CD4-positive, alpha-beta memory T cell (primary cell): ENCODE results near the gene WDR93. TPM values are rescaled to one million over a fixed set of nuclear protein-coding genes. Genes with fewer than 3 reads are reported as not detected.

Experiments
- CTCF ChIA-PET: fragments of 350-600 bp; sonication (Branson Sonifier 250); formaldehyde crosslinking; loops from one replicate; lab custom pipeline; 2021; ENCODE audit warnings: inconsistent platforms; ENCODE audit not compliant: partially characterized antibody; lab: Charles Lee
- POLR2A ChIA-PET: fragments of 350-600 bp; sonication (Branson Sonifier 250); formaldehyde crosslinking; loops from one replicate; lab custom pipeline; 2021; ENCODE audit not compliant: partially characterized antibody; lab: Charles Lee
- DNase-seq, 5 donors: peaks; one replicate each; pipeline versions ENCODE4 v3.0.0 to v3.0.0-alpha.2; 2020 to 2022; ENCODE audit warnings: mixed read lengths in 1 of 5
- H3K27ac ChIP-seq: one replicate; pipeline ENCODE4 v1.7.0; 2013; ENCODE audit warnings: low read depth, low read length
- H3K27me3 ChIP-seq: 2 replicates; pipeline ENCODE4 v1.7.0; 2013; ENCODE audit warnings: mild to moderate bottlenecking, low read length, moderate library complexity; ENCODE audit not compliant: insufficient read depth
- H3K36me3 ChIP-seq: 2 replicates; pipeline ENCODE4 v1.7.0; 2013; ENCODE audit warnings: mild to moderate bottlenecking, low read length, moderate library complexity; ENCODE audit not compliant: insufficient read depth
- H3K4me1 ChIP-seq: 2 replicates; pipeline ENCODE4 v1.7.0; 2013; ENCODE audit warnings: mild to moderate bottlenecking, low read length, moderate library complexity; ENCODE audit not compliant: insufficient read depth
- H3K4me3 ChIP-seq, 2 donors: one replicate each; pipeline ENCODE4 v1.7.0; 2013; ENCODE audit warnings: low read length in 2 of 2, mild to moderate bottlenecking in 1 of 2
- H3K9me3 ChIP-seq, 2 donors: one replicate each; pipeline ENCODE4 v1.7.0; 2013; ENCODE audit warnings: low read length in 2 of 2, control low read depth in 1 of 2; ENCODE audit not compliant: control insufficient read depth in 1 of 2
- H3K27ac Mint-ChIP-seq, 7 donors: one replicate each; pipeline ENCODE4 v1.8.0; 2020 to 2021; ENCODE audit warnings: mixed read lengths in 7 of 7, mild to moderate bottlenecking in 6 of 7, inconsistent platforms in 3 of 7, moderate library complexity in 3 of 7
- H3K27me3 Mint-ChIP-seq, 2 donors: one replicate each; pipeline ENCODE4 v1.8.0; 2020 to 2021; ENCODE audit warnings: mixed read lengths in 2 of 2
- H3K36me3 Mint-ChIP-seq, 2 donors: one replicate each; pipeline ENCODE4 v1.8.0; 2020 to 2021; ENCODE audit warnings: mixed read lengths in 2 of 2, inconsistent platforms in 1 of 2, mild to moderate bottlenecking in 1 of 2
- H3K4me1 Mint-ChIP-seq, 4 donors: one replicate each; pipeline ENCODE4 v1.8.0; 2020 to 2021; ENCODE audit warnings: mixed read lengths in 4 of 4, mild to moderate bottlenecking in 1 of 4
- H3K4me3 Mint-ChIP-seq, 8 donors: one replicate each; pipeline ENCODE4 v1.8.0; 2020 to 2021; ENCODE audit warnings: mixed read lengths in 8 of 8, mild to moderate bottlenecking in 7 of 8, moderate library complexity in 6 of 8, inconsistent platforms in 3 of 8
- H3K9me3 Mint-ChIP-seq, 8 donors: one replicate each; pipeline ENCODE4 v1.8.0; 2020 to 2021; ENCODE audit warnings: mixed read lengths in 8 of 8, mild to moderate bottlenecking in 5 of 8, inconsistent platforms in 3 of 8, moderate library complexity in 1 of 8
- intact Hi-C: fragments of 100-400 bp; cut with micrococcal nuclease; formaldehyde crosslinking; loops from one replicate; pipeline ENCODE4 v1.15.1; 2023
- polyA plus RNA-seq, 2 donors: library from polyadenylated mRNA; unstranded; fragments of 300-500 nt; fragmentation: Illumina TruSeq; gene quantifications; one replicate each; pipeline ENCODE4 v1.2.3, GENCODE V29; 2021
- total RNA-seq, 2 experiments: library from RNA; stranded (reverse); gene quantifications; one replicate each; pipeline ENCODE4 v1.2.3, GENCODE V29; 2021

The WDR93 gene
- total and polyA plus RNA-seq, 4 experiments from 2014 or later: not detected

- intact Hi-C loops: no loop called here
- Mint-ChIP-seq H3K27me3 (peaks cover 16 to 38% of the 10 kb centered on the region in 2 donors), H3K27ac (no peak overlapping the region), H3K36me3 (no peaks in the 10 kb centered on the region), H3K4me3 (peak overlapping the region; percentile 4 to 73 (median 22)), H3K4me1 (peaks cover 1 to 9% (median 4%) of the 10 kb centered on the region in 4 donors), H3K9me3 (no peaks in the 10 kb centered on the region)
- DNase-seq: no peak
- ChIA-PET POLR2A (no interaction called here), CTCF (no interaction called here)
- Histone ChIP-seq H3K27me3 (peaks cover 12% of the 10 kb centered on the region), H3K9me3 (no peaks in the 10 kb centered on the region), H3K36me3 (no peaks in the 10 kb centered on the region), H3K27ac (no peak overlapping the region), H3K4me1 (no peaks in the 10 kb centered on the region), H3K4me3 (no peak overlapping the region)
Observed at GRCh38 chr15:89664441-89665350, 25.9 kb upstream of the WDR93 start.

GRCh38 chr15:89665449-89666181, 25.0 kb upstream of the WDR93 start:
- peaks cover 12% of the 10 kb centered on the region for H3K27me3 ChIP-seq
- intact Hi-C loops: no loop called here
- H3K27ac Mint-ChIP-seq: no peak overlapping the region
- no peaks in the 10 kb centered on the region for H3K36me3 ChIP-seq
- no peaks in the 10 kb centered on the region for H3K4me1 ChIP-seq
- CTCF ChIA-PET: no interaction called here
- H3K4me1 Mint-ChIP-seq: peaks cover 1 to 9% (median 4%) of the 10 kb centered on the region in 4 donors
- no peak overlapping the region for H3K4me3 ChIP-seq
- H3K9me3 ChIP-seq: no peaks in the 10 kb centered on the region
- H3K27ac ChIP-seq: no peak overlapping the region
- DNase-seq: no peak
- no peaks in the 10 kb centered on the region for H3K9me3 Mint-ChIP-seq
- no peaks in the 10 kb centered on the region for H3K36me3 Mint-ChIP-seq
- H3K4me3 Mint-ChIP-seq: peak overlapping the region in 1 of 8 donors; percentile 16
- peaks cover 14 to 32% of the 10 kb centered on the region in 2 donors for H3K27me3 Mint-ChIP-seq
- POLR2A ChIA-PET: no interaction called here

GRCh38 chr15:89666184-89666857, 24.3 kb upstream of the WDR93 start:
- CTCF ChIA-PET: no interaction called here

GRCh38 chr15:89666858-89667705, 23.5 kb upstream of the WDR93 start:
- Histone ChIP-seq H3K9me3 (no peaks in the 10 kb centered on the region), H3K4me3 (no peak overlapping the region), H3K27me3 (peaks cover 12% of the 10 kb centered on the region), H3K4me1 (no peaks in the 10 kb centered on the region), H3K27ac (no peak overlapping the region), H3K36me3 (no peaks in the 10 kb centered on the region)
- ChIA-PET CTCF (no interaction called here), POLR2A (no interaction called here)
- Mint-ChIP-seq H3K27ac (no peak overlapping the region), H3K4me1 (peaks cover 1 to 9% (median 4%) of the 10 kb centered on the region in 4 donors), H3K4me3 (peak overlapping the region in 1 of 8 donors; percentile 65), H3K36me3 (no peaks in the 10 kb centered on the region), H3K9me3 (no peaks in the 10 kb centered on the region), H3K27me3 (peaks cover 14 to 26% of the 10 kb centered on the region in 2 donors)
- intact Hi-C loops: no loop called here
- DNase-seq: no peak

More at GRCh38 chr15:89666184-89666857, 24.3 kb upstream of the WDR93 start:
- Mint-ChIP-seq H3K27me3 (peaks cover 14 to 28% of the 10 kb centered on the region in 2 donors), H3K36me3 (no peaks in the 10 kb centered on the region), H3K27ac (no peak overlapping the region), H3K4me1 (peaks cover 1 to 9% (median 4%) of the 10 kb centered on the region in 4 donors), H3K4me3 (no peak overlapping the region), H3K9me3 (no peaks in the 10 kb centered on the region)
- H3K27me3 ChIP-seq: peaks cover 12% of the 10 kb centered on the region
- intact Hi-C loops: no loop called here
- no peaks in the 10 kb centered on the region for H3K36me3 ChIP-seq
- no peak overlapping the region for H3K27ac ChIP-seq
- DNase-seq: no peak
- no peak overlapping the region for H3K4me3 ChIP-seq
- POLR2A ChIA-PET: no interaction called here
- H3K9me3 ChIP-seq: no peaks in the 10 kb centered on the region
- H3K4me1 ChIP-seq: no peaks in the 10 kb centered on the region

DNA sequence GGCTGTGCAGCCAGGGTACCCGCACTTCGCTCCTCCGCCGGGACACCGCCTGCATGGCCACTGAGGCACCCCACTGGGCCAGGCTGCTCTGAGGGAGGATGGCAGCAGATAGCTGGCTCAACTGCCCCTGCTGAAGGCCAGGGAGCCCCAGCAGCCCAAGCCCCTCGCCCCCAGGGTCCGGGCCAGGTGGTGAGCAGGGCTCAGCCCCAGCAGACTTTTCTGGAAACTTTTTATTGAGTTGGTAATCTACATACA, 23.0 kb upstream of the WDR93 start:
- intact Hi-C loops: no loop called here
- Mint-ChIP-seq H3K9me3 (no peaks in the 10 kb centered on the region), H3K36me3 (no peaks in the 10 kb centered on the region), H3K27me3 (peaks cover 9 to 22% of the 10 kb centered on the region in 2 donors), H3K4me1 (peaks cover 1 to 9% (median 4%) of the 10 kb centered on the region in 4 donors), H3K4me3 (peak overlapping the region in 1 of 8 donors; percentile 65), H3K27ac (no peak overlapping the region)
- Histone ChIP-seq H3K4me3 (no peak overlapping the region), H3K9me3 (no peaks in the 10 kb centered on the region), H3K27me3 (peaks cover 12% of the 10 kb centered on the region), H3K27ac (no peak overlapping the region), H3K4me1 (no peaks in the 10 kb centered on the region), H3K36me3 (no peaks in the 10 kb centered on the region)
- CTCF ChIA-PET: no interaction called here
- POLR2A ChIA-PET: no interaction called here
- no peak for DNase-seq

DNA sequence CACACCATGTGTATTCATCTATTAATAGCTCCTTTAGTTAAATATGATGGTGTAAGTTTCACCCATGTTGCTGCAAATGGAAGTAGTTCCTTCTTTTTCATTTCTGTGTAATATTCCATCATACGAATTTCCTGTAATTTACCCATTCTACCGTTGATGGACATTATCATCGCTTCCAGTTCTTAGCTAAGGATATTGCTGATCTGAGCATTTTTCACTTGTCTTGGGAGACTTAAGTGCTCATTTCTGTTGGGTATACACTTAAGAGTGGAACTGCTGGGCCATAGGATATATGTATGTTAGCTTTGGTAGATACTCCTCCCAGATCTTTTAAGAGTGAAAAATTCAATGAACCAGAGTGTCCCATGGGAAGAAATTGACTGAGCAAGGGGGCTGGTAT, 22.4 kb upstream of the WDR93 start:
- Histone ChIP-seq H3K4me3 (no peak overlapping the region), H3K27ac (no peak overlapping the region), H3K4me1 (no peaks in the 10 kb centered on the region), H3K36me3 (no peaks in the 10 kb centered on the region), H3K27me3 (peaks cover 12% of the 10 kb centered on the region), H3K9me3 (no peaks in the 10 kb centered on the region)
- ChIA-PET POLR2A (no interaction called here), CTCF (no interaction called here)
- intact Hi-C loops: no loop called here
- Mint-ChIP-seq H3K4me1 (peaks cover 1 to 9% (median 4%) of the 10 kb centered on the region in 4 donors), H3K4me3 (no peak overlapping the region), H3K9me3 (no peaks in the 10 kb centered on the region), H3K27me3 (peaks cover 9 to 19% of the 10 kb centered on the region in 2 donors), H3K36me3 (no peaks in the 10 kb centered on the region), H3K27ac (no peak overlapping the region)
- no peak for DNase-seq
